ENCODE measurements around the gene TMEM255B.
"Not testable (repeated sequence)": the region's sequence is repeated elsewhere in the genome, so short reads cannot be mapped to it uniquely, and the experiment has no call there.

Gene TMEM255B

DNA sequence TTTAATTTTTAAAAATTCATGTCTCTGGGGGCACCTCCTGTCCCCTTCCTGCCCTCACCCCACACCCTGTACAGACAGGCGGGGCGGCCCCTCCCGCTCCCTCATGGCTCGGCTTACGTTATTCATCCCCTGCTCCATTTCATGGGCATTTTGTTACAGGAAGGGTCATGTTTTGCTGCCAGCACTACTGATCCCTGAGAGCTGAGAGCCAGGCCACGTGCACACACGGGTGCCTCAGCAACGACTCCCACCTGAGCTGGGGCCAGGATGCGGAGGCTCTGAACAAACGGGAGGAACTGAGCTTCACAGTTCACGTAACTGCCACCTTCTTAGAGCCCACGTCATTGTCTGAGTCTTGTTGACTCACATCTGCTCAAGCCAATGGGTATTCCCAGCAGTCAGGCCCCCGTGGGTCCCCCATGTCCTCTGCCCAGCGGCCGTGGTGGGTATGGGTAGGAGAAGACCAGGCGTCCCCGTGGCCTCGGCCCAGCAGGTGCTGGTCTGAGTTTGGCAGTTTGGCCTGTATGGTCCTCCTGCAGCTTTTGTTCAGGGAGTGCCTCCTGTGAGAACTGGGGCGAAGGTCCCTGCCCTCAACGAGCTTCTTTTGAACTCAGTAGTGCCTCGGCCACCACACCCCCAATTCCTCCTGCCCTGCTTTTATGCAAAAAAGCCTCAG, 16.4 kb upstream of the TMEM255B start:
- DNase-seq (ENCODE audit: low read depth): no peak
- no peak for TF ChIP-seq CTCF (IDR thresholded peaks at IDR 0.05; ENCODE audit: low read length, missing control alignments)

DNA sequence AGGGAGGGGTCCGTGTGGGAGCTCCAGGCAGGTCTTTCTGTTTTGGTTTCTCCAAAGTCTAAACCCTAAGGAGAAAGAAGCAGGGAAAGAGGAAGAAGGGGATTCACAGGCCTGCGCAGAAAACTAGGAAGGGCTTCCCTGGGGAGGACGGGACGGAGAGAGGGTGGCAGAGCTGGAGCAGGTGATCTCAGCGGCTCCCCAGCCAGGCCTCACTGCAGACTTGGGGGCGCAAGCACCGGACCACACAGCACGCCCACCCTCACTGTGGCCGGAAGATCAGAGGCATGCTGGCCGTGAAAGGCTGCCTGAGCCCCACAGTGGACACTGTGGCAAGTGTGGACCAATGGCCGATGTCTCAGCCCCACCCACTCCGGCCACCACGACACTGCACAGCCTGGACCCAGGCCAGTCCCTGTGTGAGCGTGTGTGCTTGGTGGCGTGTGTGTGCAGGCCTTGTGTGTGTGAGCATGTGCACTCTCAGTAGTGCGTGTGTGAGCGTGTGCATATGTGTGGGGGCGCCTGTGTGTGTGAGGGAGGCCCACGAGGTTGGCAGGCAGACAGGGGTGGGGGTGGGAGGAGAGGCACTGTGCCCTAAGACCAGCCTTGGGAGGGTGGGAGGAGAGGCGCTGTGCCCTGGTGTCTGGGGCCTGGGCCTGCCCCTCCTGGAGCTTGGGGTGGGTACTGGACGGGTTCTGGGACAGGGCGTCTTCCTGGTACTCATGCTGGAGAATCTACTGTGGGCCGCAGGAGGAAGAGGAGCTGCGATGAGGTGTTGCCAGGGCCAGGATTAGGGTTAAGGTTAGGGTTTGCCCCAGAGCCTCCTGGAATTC, 15.4 kb upstream of the TMEM255B start:
- TF ChIP-seq CTCF (IDR thresholded peaks at IDR 0.05; ENCODE audit: low read length, missing control alignments): no peak
- H3K4me3 ChIP-seq (replicated peaks; ENCODE audit: low read depth, low read length): no peak overlapping the region
- DNase-seq (ENCODE audit: low read depth): no peak

More for the DNA sequence above, 16.4 kb upstream of the TMEM255B start:
- no peak overlapping the region for H3K4me3 ChIP-seq (replicated peaks; ENCODE audit: low read depth, low read length)

DNA sequence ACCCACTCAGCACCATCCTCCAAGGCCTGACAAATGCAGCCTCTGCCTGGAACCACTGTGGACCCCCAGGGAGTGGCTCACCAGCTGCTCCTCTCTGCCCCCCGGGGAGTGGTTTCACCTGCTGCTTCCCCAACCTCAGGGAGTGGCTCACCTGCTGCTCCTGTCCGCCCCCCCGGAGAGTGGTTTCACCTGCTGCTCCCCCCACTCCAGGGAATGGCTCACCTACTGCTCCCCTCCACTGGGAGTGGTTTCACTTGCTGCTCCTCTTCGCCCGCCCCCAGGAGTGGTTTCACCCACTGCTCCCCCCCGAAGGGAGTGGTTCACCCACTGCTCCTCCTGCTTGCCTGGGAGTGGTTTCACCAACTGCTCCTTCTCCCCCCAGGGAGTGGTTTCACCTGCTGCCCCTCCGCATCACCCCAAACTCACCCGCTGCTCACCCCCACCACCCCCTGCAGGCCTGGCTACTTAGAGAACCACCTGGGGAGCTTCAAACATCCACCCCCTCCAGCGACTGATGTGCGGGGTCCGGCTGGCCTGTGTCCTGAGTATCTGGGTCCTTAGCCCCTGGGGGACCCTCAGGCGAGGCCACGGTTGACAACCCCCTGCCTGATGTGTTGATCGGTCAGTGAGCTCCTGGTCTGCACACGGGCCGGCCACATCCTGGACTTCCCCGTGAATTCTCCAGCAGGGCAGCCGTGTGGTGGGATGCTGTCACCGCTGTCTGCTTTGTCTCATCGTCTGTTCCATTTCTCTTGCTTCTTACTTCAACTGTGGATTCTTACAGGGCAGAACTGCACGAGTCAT, 14.6 kb upstream of the TMEM255B start:
- no peak overlapping the region for H3K4me3 ChIP-seq (replicated peaks; ENCODE audit: low read depth, low read length)
- no peak for TF ChIP-seq CTCF (IDR thresholded peaks at IDR 0.05; ENCODE audit: low read length, missing control alignments)
- no peak for DNase-seq (ENCODE audit: low read depth)

- H3K4me3 ChIP-seq (replicated peaks; ENCODE audit: low read depth, low read length): no peak overlapping the region
- no peak for TF ChIP-seq CTCF (IDR thresholded peaks at IDR 0.05; ENCODE audit: low read length, missing control alignments)
- no peak for DNase-seq (ENCODE audit: low read depth)
Observed at GRCh38 chr13:113745059-113745458, 14.0 kb upstream of the TMEM255B start.

- not testable (repeated sequence) for H3K4me3 ChIP-seq (replicated peaks; ENCODE audit: low read depth, low read length); DNase-seq (ENCODE audit: low read depth)
Observed at GRCh38 chr13:113745500-113746142, 13.4 kb upstream of the TMEM255B start.

- H3K4me3 ChIP-seq (replicated peaks; ENCODE audit: low read depth, low read length): no peak overlapping the region
- no peak for DNase-seq (ENCODE audit: low read depth)
- TF ChIP-seq CTCF (IDR thresholded peaks at IDR 0.05; ENCODE audit: low read length, missing control alignments): no peak
Observed at GRCh38 chr13:113746143-113746525, 12.9 kb upstream of the TMEM255B start.

GRCh38 chr13:113746671-113747070, 12.4 kb upstream of the TMEM255B start:
- DNase-seq (ENCODE audit: low read depth): no peak
- TF ChIP-seq CTCF (IDR thresholded peaks at IDR 0.05; ENCODE audit: low read length, missing control alignments): no peak
- H3K4me3 ChIP-seq (replicated peaks; ENCODE audit: low read depth, low read length): no peak overlapping the region

Data from fibroblast of pulmonary artery (primary cell).